Smooth muscle cell of the brain vasculature (primary cell): ENCODE data around the gene TMEM72.

Experiments
- DNase-seq: peaks from one replicate; pipeline ENCODE4 v3.0.0-alpha.2; 2012; ENCODE audit warnings: low read depth, low spot score

Gene TMEM72

DNA sequence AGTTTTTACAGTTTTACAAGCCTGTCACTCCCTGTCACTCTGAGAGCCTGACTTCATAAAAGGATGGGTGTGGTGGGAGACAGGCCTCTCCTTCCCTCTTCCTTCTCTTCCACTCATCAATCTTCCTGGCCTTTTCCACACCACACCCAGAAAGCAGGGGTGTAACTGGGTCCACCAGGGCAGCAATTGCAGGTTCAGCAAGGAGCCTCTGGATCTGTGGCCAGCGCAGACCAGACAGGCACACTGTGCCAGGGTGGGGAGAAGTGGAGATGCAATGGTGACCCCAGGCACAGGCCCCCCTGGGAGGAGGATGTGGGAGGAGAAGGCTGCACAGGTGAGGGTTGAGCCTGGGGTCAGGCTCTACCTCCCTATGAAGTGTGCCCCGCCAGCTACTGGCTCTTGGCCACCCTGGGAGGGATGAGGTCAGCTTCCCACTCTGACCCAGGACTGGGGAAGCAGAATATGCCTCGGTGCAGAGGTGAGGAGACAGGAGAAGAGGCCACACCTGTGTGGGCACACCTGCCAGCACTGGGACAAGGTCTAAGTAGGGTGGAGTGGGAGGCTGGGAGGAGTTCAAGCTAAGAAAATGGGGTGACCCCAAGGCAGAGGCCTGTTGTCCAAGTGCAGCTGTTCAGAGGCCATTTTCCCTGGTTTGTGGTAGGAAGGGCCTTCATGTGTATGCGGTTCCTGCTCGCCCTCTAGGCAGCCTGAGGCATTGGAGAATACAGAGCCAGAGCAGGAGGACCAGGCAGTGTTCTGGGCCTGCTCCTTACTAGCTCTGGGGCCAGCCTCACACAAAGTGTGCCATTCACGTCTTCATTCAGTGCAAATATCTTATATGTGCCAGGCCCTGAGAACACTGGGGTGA, 20.2 kb upstream of the TMEM72 start:
- no peak for DNase-seq

GRCh38 chr10:44891721-44892120, 19.4 kb upstream of the TMEM72 start:
- DNase-seq = no peak

DNA sequence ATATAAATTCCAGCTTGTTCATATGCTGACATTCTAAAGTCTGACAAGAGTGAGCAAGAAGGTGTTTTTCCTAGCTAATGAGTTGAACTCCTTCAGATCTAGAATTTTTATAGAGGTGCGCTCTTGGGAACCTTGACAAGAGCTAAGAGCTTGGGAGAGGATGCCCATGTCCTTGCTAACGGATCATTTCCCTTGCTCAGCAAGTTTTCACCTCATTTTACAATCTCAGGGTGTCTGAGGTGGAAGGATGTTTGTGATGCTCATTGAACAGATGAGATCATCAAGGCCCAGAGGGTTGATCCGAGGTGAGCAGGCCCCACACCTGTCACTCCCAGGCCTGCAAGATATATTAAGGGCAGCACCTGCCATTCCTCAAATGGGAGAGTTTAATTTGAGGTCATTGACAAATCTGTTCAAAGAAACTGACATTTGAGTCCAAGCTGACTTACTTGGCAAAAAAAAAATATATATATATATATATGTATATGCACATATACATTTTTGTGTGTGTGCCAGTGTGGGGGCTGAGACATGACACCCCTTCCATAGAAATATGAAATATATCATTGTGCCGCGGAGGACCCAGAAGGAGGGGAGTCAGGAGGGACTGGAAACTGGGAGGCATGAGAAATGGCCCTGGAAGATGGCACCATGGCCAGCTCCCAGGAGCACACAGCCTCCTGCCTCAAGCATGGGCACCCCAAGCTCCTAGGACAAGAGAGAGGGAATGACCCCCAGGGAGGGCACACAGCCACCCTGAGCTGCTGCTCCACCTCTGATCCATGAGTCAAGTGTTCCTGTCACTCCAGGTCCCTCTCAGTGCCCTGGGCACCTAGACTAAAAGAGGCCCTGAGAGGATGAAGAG, 17.3 kb upstream of the TMEM72 start:
- DNase-seq = no peak

- DNase-seq = no peak
Measured at GRCh38 chr10:44894691-44895090, 16.4 kb upstream of the TMEM72 start.

DNA sequence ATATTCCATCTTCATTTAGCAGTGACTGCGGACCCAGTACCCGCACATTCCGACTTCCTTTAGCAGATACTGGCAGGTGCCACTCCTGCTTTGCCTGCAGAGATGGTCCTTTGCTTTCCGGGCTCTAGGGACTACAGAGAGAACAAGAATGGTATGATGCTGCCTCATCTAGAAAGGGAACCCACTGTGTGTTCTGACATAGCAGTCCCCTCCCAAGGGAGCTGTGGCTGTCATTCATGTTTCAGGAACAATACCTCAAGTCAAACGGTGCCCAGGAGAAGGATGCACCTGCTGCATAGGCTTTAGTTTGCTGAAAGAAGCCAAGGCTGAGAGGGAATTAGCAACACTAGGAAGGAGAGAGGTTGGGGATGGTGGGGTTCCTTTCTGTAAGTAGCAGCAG, 15.9 kb upstream of the TMEM72 start:
- DNase-seq = no peak

DNA sequence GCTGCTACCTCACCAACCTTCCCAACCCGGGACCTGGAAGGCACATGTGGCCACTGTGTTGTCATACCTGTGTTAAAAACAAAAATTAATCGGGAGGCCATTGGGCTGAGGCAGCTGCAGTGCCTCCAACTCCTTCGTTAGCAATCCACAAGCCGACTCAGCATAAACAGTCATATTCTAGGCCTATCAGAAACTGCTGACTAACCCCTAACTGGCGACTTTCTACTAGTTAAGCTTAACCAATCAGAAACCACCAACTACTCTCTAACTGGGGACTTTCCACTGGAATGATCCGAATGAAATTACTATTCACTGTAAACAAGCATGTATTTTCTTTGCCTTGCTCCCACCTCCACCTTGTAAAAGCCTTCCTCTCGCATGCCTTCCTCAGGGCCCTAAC, 14.1 kb upstream of the TMEM72 start:
- DNase-seq = no peak

GRCh38 chr10:44898665-44899064, 12.5 kb upstream of the TMEM72 start:
- no peak for DNase-seq

DNA sequence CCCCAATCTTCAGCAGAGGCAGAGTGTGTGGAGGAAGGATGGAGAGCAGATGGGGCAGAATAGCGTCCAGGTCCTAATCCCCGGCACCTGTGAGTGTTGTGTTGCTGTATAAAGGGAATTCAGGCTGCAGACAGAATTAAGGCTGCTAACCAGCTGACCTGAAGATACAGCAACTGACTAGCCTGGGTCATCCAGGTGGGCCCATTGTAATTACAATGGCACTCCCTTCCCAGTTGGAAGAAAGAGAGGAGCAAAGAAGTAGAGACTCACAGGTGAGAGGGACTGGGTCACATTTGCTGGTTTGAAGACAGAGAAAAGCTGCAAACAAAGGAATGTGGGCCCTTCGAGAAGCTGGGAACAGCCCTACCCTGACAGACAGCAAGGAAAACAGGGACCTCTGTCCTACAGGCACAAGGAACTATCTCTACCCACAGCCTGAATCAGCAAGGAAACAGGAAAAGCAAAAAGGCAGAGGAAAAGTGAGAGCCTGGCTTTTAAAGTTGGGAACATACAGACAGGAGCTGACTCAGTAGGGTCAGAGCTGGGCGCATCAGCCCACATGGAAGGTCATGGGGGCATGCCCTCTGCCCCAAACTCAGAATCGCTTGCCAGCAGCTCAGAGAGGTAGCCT, 11.6 kb upstream of the TMEM72 start:
- no peak for DNase-seq

DNA sequence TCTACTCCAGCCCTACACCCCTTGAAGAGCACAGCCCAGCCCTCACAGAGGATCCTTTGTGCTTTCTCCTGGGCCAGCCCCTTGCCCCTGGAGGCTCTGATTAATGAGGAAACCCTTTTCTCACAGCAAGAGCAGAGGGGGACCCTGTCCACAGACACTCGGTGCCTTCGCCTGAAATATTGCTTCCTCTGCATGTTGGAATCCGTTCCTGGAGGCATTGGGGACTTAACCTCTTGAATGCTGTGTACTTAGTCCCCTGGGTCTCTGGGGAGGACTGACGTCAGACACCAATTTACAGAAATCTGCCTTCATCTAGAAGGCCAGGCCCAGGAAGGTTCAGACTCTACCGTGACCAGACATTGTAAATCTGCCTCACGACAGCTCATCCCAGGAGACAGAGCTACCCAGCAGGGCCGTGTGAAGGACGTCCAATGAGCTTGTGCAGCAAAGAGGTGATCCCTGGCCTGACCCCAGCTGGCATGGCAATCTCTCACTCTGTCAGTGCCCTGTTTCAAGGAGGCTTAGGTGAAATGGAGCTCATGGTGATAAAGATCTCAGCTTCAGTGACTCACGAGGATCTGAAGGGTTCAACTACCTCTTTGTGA, 8.1 kb upstream of the TMEM72 start:
- DNase-seq = no peak

DNA sequence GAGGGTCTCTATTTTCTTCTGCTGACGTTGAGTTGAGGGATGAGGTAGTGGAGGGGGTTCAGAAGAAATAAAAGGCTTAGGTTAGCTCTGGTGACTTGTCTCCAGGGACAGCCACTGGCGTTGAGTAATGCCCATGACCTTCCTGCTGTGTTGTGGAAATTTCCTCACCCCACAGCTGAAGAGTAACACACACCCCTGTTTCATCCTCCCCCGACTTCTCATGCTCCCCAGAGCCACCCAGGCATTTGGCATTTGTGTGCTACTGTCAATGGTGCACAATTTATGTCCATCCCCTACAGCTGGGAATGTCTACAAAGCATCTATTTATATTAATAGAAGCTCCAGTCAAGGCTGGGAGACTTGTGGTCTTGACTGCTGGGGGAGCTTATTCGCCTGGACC, 4.7 kb upstream of the TMEM72 start:
- DNase-seq = no peak

DNA sequence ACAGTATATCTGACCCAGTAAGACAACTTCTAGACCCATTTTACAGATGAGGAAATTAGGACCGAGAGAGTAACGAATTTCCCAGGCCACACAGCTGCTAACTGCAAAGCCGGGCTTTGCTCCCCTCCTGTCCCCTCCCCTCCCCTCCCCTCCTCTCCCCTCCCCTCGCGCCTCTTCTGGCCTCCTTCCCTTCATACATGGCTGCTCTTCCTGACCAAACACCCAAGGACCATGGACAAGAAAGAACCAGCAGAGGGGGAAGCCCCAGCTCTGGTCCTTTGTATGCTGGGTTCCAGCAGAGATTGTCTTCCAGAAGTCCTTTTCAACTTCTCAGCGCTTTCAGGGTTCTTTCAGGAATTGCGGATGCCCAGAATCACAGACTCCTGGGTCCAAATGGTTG, 3.6 kb upstream of the TMEM72 start:
- DNase-seq = no peak

GRCh38 chr10:44908066-44908749, 2.9 kb upstream of the TMEM72 start:
- no peak for DNase-seq

DNA sequence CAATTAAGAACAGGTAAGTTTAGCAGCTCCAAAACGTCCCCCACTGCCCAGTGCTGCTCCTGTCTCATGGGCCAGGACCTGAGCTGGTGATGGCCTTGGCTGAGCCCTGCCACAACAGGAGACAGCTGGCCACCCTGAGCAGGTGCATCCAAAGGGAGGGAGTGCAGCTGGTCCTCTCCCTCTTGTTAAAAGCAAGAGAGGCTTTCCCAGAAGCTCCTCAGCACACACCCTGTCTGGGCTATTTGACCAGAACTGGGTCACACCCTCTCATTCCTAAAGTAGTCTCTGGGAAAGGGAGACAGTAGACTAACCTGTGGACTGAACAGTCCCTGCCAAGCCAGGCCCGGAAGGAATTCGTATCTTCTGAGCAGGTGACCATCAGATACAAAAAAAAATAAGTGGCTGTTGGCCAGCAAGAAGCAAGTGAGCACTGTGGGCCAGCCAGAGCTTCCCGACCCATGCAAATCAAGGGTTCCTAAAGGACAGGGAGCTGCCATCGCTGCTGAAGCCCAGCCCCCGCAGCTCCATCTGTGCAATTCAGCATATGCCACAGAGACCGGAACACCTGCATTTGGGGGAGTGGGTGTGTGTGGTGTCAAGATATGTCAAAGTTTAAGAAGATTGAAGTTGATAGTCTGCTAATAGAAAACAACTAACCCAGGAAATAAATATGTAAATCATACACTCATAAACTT, 2.1 kb upstream of the TMEM72 start:
- no peak for DNase-seq

GRCh38 chr10:44909910-44910309, 1.2 kb upstream of the TMEM72 start:
- DNase-seq = no peak

GRCh38 chr10:44910602-44911001, 535 bp upstream of the TMEM72 start:
- DNase-seq = no peak

GRCh38 chr10:44911951-44912350, 814 bp downstream of the TMEM72 start:
- no peak for DNase-seq

DNA sequence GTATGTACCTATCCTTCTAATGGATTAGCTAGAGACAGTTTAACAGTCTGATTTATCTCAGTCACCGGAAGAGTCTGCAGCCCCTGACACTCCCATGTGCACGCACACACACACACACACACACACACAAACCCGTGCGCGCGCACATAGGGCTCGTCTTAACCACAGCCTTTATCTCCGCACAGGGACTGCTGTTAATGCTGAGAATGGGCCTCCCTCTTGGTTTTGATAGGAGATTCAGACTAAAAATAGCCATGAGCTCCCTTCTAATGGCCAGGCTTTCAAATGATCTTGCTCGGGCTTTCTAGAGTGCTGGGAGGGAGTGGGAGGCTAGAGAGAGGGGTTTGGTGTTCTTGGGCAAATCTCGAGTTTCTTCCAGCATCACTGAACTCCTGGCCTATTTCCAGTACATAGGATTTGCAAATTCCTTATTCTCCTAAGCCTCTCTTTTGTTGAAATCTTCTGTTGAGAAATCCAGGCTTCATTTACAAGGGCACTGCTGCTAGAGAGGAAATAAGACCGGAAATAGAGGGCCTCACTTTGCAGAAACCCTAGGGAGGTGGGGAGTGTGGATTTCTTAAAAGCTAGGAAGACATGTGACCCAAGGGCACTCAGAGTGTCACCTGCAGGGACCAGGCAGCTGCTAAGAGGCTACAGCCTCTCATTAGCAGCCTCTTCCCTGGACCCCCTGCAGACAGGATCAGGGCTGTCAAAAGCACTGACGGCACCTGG, 2.4 kb downstream of the TMEM72 start:
- no peak for DNase-seq

- DNase-seq = no peak
Measured at GRCh38 chr10:44914891-44915290, 3.8 kb downstream of the TMEM72 start.

DNA sequence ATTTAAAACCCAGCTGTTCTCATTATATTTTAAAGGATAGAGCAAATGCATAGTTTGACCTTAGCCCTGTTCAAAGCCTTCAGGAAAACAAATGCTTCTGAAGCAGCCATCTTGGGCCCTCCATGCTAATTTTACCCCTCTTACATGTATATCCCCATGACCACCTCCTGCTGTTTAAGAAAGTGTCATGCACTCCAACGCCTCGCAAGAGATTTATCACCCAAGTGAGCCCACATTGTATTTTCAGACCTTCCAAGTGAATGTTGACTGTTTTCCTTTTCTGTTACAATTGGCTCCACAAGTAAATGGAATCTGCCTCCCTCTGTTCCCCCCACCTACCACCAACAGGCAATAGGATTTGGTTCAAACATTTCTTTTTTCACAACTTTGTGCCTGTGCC, 5.3 kb downstream of the TMEM72 start:
- no peak for DNase-seq

- no peak for DNase-seq
Measured at GRCh38 chr10:44917848-44918247, 6.7 kb downstream of the TMEM72 start.
